HCT116 (cell line): ENCODE measurements around the gene CMIP. TPM values are rescaled to one million over a fixed set of nuclear protein-coding genes. Genes with fewer than 3 reads are reported as not detected.

ENCODE experiments used
- ATAC-seq: fragments of 200-7000 bp; cut with Tn5 transposase; 2 replicates; pipeline ENCODE4 v1.9.1; 2020; ENCODE audit warnings: mild to moderate bottlenecking, moderate library complexity
- BruUV-seq: library from RNA; stranded (reverse); fragments of 400-500 nt; replicated peaks from 2 replicates; lab custom pipeline; 2021; lab: Mats Ljungman, UMichigan
- CTCF ChIA-PET: fragments of 300-600 bp; sonication (Branson Sonifier 250); formaldehyde crosslinking; loops from one replicate; lab custom pipeline; 2021; ENCODE audit warnings: antibody characterized with exemption; lab: Charles Lee
- POLR2A ChIA-PET: fragments of 300-600, 350-600 bp; sonication (Branson Sonifier 250); formaldehyde crosslinking; loops from one replicate; lab custom pipeline; 2021; ENCODE audit warnings: antibody characterized with exemption; lab: Charles Lee
- RAD21 ChIA-PET, 2 experiments: fragments of 300-600 bp; sonication (Branson Sonifier 250); formaldehyde crosslinking; loops; one replicate each; lab custom pipeline; 2023; ENCODE audit warnings: low total read pairs in 2 of 2; ENCODE audit not compliant: uncharacterized antibody in 2 of 2, unreplicated experiment in 2 of 2, low non-redundant PET in 1 of 2; lab: Charles Lee
- DNase-seq: peaks from one replicate; pipeline ENCODE4 v3.0.0-alpha.2; 2010; ENCODE audit warnings: low read depth, low spot score
- H2AFZ ChIP-seq: fragments of 200-600 bp; shearing (Covaris generic), sonication (generic); 2 replicates; pipeline ENCODE4 v1.6.1; 2017; ENCODE audit warnings: low read depth, mixed run types, mixed read lengths, antibody characterized with exemption, low read length; ENCODE audit not compliant: poor library complexity, severe bottlenecking
- H3K27ac ChIP-seq: 2 replicates; pipeline ENCODE4 v1.5.1; 2012; ENCODE audit warnings: low read depth, low read length
- H3K27me3 ChIP-seq: fragments of 200-600 bp; sonication (generic); 2 replicates; pipeline ENCODE4 v1.6.1; 2016; ENCODE audit warnings: mixed run types, low read length, mixed read lengths; ENCODE audit not compliant: insufficient read depth
- H3K36me3 ChIP-seq, 2 experiments: fragments of 200-500 bp in 1 of 2; fragments of 200-600 bp in 1 of 2; sonication (Bioruptor generic) in 1 of 2; sonication (generic) in 1 of 2; 2 replicates each; pipeline versions ENCODE4 v1.5.1 to v1.6.1; 2014 to 2016; ENCODE audit warnings: low read length in 2 of 2, inconsistent platforms in 1 of 2, mixed read lengths in 1 of 2, mixed run types in 1 of 2; ENCODE audit not compliant: insufficient read depth in 2 of 2, control insufficient read depth in 1 of 2
- H3K4me1 ChIP-seq, 2 experiments: fragments of 200-600 bp in 1 of 2; sonication (generic) in 1 of 2; 2 replicates each; pipeline versions ENCODE4 v1.5.1 to v1.6.1; 2012 to 2017; ENCODE audit warnings: low read length in 2 of 2, inconsistent platforms in 1 of 2, mild to moderate bottlenecking in 1 of 2, mixed read lengths in 1 of 2, mixed run types in 1 of 2, moderate library complexity in 1 of 2; ENCODE audit not compliant: insufficient read depth in 2 of 2, control insufficient read depth in 1 of 2
- H3K4me2 ChIP-seq: fragments of 200-600 bp; sonication (generic); 2 replicates; pipeline ENCODE4 v1.6.1; 2017; ENCODE audit warnings: mixed run types, low read length, mixed read lengths
- H3K4me3 ChIP-seq, 2 experiments: fragments of 200-600 bp in 1 of 2; sonication (generic) in 1 of 2; replicated peaks in 1 of 2; 2 replicates each; pipeline ENCODE4 v1.5.1; 2011 to 2016; ENCODE audit warnings: low read length in 2 of 2, control low read depth in 1 of 2, low read depth in 1 of 2, mild to moderate bottlenecking in 1 of 2, mixed read lengths in 1 of 2, mixed run types in 1 of 2
- H3K79me2 ChIP-seq: fragments of 200-600 bp; sonication (generic); 2 replicates; pipeline ENCODE4 v1.6.1; 2017; ENCODE audit warnings: mild to moderate bottlenecking, mixed run types, low read length, moderate library complexity, mixed read lengths; ENCODE audit not compliant: insufficient read depth
- H3K9ac ChIP-seq: fragments of 200-600 bp; sonication (generic); 2 replicates; pipeline ENCODE4 v1.6.1; 2016; ENCODE audit warnings: low read length, mixed read lengths
- H3K9me2 ChIP-seq: fragments of 200-600 bp; sonication (generic), shearing (Covaris generic); 2 replicates; pipeline ENCODE4 v1.6.1; 2017; ENCODE audit warnings: mixed run types, mild to moderate bottlenecking, moderate library complexity; ENCODE audit not compliant: insufficient read depth
- H3K9me3 ChIP-seq, 2 experiments: fragments of 200-500 bp in 1 of 2; fragments of 200-600 bp in 1 of 2; sonication (Bioruptor generic) in 1 of 2; sonication (generic) in 1 of 2; 2 replicates each; pipeline ENCODE4 v1.6.1; 2014 to 2017; ENCODE audit warnings: low read length in 2 of 2, mixed read lengths in 2 of 2, inconsistent platforms in 1 of 2, low read depth in 1 of 2, mild to moderate bottlenecking in 1 of 2, mixed run types in 1 of 2, moderate library complexity in 1 of 2; ENCODE audit not compliant: control insufficient read depth in 1 of 2, insufficient read depth in 1 of 2
- H4K20me1 ChIP-seq: fragments of 200-600 bp; sonication (generic), shearing (Covaris generic); 2 replicates; pipeline ENCODE4 v1.6.1; 2017; ENCODE audit warnings: mixed run types, mild to moderate bottlenecking, moderate library complexity; ENCODE audit not compliant: insufficient read depth
- CEBPB ChIP-seq: IDR thresholded peaks from 2 replicates; pipeline ENCODE4 v1.6.1; 2012; ENCODE audit warnings: low read depth
- CTCF ChIP-seq, 3 experiments: fragments of 200-600 bp in 1 of 3; sonication (generic) in 1 of 3; IDR thresholded peaks in 2 of 3; conservative IDR thresholded peaks in 1 of 3; 2 replicates each; pipeline ENCODE4 v1.5.1; 2012 to 2017; ENCODE audit warnings: low read depth in 2 of 3, low read length in 2 of 3, antibody characterized with exemption in 1 of 3, borderline replicate concordance in 1 of 3, control low read depth in 1 of 3, mild to moderate bottlenecking in 1 of 3, mixed read lengths in 1 of 3, mixed run types in 1 of 3, moderate library complexity in 1 of 3; ENCODE audit not compliant: insufficient read depth in 1 of 3
- EGR1 ChIP-seq: IDR thresholded peaks from 2 replicates; pipeline ENCODE4 v1.6.1; 2012; ENCODE audit warnings: low read depth
- ELF1 ChIP-seq: IDR thresholded peaks from 2 replicates; pipeline ENCODE4 v1.6.1; 2012; ENCODE audit warnings: low read depth, borderline replicate concordance
- SP1 ChIP-seq: IDR thresholded peaks from 2 replicates; pipeline ENCODE4 v1.6.1; 2012; ENCODE audit warnings: low read depth
- intact Hi-C: fragments of 100-400 bp; cut with micrococcal nuclease; formaldehyde crosslinking; loops from 2 replicates; pipeline ENCODE4 v1.10.0; 2022
- total RNA-seq: library from RNA; stranded (reverse); gene quantifications from one replicate; pipeline ENCODE4 v1.2.1, GENCODE V29; 2021; ENCODE audit not compliant: unreplicated experiment
- TF ChIP-seq, protein P1 (sequence below): IDR thresholded peaks from 2 replicates; pipeline ENCODE4 v1.6.1; 2012
- TF ChIP-seq, protein P2 (sequence below): IDR thresholded peaks from 2 replicates; pipeline ENCODE4 v1.6.1; 2011; ENCODE audit warnings: mild to moderate bottlenecking, low read length, moderate library complexity; ENCODE audit not compliant: insufficient replicate concordance; ENCODE audit errors: extremely low read depth

The CMIP gene
- total RNA-seq, 1 experiment from 2014 or later: 64.6 TPM

GRCh38 chr16:81469183-81469677 lies 24.6 kb downstream of the CMIP start:
- H3K36me3 ChIP-seq: peaks cover 0 to 16% of the 10 kb centered on the region in 2 experiments; a peak in 2 of 4 replicates
- ChIA-PET RAD21 (no interaction called here), CTCF (no interaction called here), POLR2A (no interaction called here)
- DNase-seq (no peak), ATAC-seq (no peak)
- H2AFZ ChIP-seq: no peak overlapping the region
- H3K4me1 ChIP-seq: no peaks in the 10 kb centered on the region
- BruUV-seq: no TSS peak
- no peaks in the 10 kb centered on the region for H3K9me3 ChIP-seq
- TF ChIP-seq EGR1 (no peak), ELF1 (no peak), CTCF (IDR thresholded peaks at IDR 0.05 in 2 of 3, conservative IDR thresholded peaks at IDR 0.05 in 1 of 3; ENCODE audit: borderline replicate concordance in 1 of 3, insufficient read depth in 1 of 3, low read depth in 2 of 3, low read length in 2 of 3) (no peak), SP1 (no peak), CEBPB (no peak)
- TF ChIP-seq, protein P1, sequence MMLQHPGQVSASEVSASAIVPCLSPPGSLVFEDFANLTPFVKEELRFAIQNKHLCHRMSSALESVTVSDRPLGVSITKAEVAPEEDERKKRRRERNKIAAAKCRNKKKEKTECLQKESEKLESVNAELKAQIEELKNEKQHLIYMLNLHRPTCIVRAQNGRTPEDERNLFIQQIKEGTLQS: no peak
- TF ChIP-seq, protein P2, sequence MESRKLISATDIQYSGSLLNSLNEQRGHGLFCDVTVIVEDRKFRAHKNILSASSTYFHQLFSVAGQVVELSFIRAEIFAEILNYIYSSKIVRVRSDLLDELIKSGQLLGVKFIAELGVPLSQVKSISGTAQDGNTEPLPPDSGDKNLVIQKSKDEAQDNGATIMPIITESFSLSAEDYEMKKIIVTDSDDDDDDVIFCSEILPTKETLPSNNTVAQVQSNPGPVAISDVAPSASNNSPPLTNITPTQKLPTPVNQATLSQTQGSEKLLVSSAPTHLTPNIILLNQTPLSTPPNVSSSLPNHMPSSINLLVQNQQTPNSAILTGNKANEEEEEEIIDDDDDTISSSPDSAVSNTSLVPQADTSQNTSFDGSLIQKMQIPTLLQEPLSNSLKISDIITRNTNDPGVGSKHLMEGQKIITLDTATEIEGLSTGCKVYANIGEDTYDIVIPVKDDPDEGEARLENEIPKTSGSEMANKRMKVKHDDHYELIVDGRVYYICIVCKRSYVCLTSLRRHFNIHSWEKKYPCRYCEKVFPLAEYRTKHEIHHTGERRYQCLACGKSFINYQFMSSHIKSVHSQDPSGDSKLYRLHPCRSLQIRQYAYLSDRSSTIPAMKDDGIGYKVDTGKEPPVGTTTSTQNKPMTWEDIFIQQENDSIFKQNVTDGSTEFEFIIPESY: no peak
- H3K9me2 ChIP-seq: no peaks in the 10 kb centered on the region
- H4K20me1 ChIP-seq: peaks cover 21% of the 10 kb centered on the region; the same call in 1 of the 2 replicates
- H3K27me3 ChIP-seq: no peaks in the 10 kb centered on the region
- intact Hi-C loops: no loop called here
- H3K9ac ChIP-seq: no peak overlapping the region
- H3K4me3 ChIP-seq: no peak overlapping the region
- no peak overlapping the region for H3K27ac ChIP-seq
- peaks cover 100% of the 10 kb centered on the region for H3K79me2 ChIP-seq
- no peak overlapping the region for H3K4me2 ChIP-seq
